NCI-H2227 (cell line): ENCODE results near the gene SCGB1D1.
"Not testable (repeated sequence)": the region's sequence is repeated elsewhere in the genome, so short reads cannot be mapped to it uniquely, and the experiment has no call there.

Experiments
- DNase-seq: peaks from one replicate; lab custom pipeline; 2025; ENCODE audit not compliant: unreplicated experiment; lab: John Stamatoyannopoulos, UW

The SCGB1D1 gene

DNA sequence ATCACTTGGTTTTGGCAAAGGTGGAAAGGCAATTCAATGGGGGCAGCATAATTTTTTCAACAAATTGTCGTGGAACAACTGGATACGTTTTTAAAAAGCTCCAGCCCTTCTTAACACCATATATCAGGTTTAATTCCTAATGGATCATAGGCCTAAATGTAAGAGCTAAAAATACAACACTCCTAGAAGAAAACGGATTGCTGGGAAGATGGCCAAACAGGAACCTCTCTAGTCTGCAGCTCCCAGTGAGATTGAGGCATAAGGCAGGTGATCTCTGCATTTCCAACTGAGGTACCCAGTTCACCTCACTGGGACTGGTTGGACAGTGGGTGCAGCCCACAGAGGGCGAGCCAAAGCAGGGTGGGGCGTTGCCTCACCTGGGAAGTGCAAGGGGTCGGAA, 32.4 kb upstream of the SCGB1D1 start:
- no peak for DNase-seq

DNA sequence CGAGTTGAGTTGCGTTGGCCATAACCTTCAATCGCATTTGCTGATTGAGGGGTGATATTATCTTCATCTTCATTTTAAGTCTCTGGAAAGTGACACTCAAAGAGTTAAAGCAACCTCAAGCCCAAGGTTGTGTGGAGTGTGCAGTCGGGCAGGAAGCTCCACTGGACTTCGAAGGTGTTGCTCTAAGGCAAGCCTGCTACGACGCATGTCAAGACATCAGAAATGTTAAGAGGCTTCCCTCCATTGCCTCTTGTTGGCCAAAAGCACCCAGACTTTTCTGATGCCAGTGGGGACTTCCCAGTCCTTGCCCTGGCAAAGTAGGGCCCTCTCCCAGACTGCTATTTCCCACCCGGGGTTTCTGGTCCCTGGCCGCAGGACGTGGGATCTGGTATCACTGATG, 23.6 kb upstream of the SCGB1D1 start:
- no peak for DNase-seq

- no peak for DNase-seq
These were observed 20.6 kb upstream of the SCGB1D1 start for GRCh38 chr11:62169448-62169847.

DNA sequence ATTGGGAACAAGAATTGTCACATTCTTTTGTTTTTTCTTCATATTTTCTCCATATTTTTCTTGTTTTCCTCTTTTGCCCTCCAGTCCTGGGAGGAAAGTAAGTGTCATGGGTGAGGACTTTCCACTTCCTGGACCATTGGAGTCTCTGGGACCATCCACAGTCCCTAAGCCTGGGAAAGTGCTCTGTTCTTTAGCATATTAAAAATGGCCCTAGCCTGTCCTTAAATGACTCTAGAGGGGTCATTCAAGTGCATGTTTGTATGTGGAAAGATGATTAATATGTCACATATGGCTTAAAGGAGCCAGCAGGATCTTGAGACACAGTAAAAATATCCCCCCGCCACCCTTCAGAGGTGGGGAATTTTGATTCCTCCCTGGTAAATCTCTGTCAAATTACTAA, 20.1 kb upstream of the SCGB1D1 start:
- no peak for DNase-seq

GRCh38 chr11:62171261-62171723, 18.7 kb upstream of the SCGB1D1 start:
- DNase-seq = peak; percentile 84

- DNase-seq = no peak
These were observed 17.7 kb upstream of the SCGB1D1 start for GRCh38 chr11:62172294-62172693.

DNA sequence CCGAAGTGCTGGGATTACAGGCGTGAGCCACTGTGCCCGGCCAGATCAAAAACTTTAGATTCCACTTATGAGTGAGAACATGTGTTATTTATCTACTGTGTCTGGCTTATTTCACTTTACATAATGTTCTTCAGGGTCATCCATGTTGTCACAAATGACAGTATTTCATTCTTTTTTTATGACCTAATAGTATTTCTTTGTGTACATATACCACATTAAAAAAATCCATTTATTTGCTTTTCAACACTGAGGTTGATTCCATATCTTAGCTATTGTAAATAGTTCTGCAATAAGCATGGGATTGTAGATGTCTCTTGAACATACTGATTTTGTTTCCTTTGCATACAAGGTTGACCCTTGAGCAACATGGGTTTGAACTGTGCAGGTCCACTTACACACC, 13.2 kb upstream of the SCGB1D1 start:
- DNase-seq = no peak

DNA sequence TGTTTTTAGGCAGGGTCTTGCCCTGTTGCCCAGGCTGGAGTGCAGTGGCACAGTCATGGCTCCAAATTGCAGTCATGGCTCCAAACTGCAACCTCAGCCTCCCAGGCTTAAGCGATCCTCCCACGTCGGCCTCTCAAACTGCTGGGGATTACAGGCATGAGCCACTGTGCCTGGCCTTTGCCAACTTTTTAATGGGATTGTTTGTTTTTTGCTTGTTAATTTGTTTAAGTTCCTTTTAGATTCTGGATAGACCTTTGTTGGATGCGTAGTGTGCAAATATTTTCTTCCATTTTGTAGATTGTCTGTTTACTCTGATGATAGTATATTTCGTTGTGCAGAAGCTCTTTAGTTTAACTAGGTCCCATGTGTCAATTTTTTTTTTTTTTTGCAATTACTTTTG, 10.0 kb upstream of the SCGB1D1 start:
- no peak for DNase-seq

DNA sequence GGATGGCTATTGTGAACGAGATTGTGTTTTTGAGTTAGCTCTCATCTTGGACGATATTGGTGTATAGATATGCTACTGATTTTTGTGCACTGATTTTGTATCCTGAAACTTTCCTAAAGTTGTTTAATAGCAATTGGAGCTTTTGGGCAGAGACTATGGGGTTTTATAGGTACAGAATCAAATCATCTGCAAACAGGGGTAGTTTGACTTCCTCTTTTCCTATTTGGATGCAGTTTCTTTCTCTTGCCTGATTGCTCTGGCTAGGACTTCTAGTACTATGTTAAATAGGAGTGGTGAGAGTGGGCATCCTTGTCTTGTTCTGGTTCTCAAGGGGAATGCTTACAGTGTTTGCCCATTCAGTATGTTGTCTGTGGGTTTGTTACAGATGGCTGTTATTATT, 8.9 kb upstream of the SCGB1D1 start:
- no peak for DNase-seq

- DNase-seq = no peak
These were observed 7.7 kb upstream of the SCGB1D1 start for GRCh38 chr11:62182147-62182891.

DNA sequence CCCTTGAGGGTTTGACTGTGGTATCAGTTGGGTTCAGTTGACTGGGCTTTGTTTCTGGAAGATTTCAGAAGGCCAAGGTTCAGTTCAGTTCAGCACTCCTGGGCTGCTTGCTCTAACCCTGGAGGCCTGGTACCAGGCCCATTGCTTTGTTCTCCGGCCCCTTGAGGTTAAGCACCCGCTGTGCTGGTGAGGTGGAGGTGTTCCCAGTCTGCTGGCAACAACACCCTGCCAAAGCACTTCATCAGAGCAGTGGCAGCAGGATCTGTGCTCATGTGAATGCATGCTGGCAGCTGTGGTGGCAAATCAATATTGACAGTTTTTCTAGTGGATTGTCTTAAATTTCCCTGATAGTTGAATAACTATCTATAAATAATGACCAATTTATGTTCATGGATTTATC, 3.8 kb upstream of the SCGB1D1 start:
- DNase-seq = no peak

GRCh38 chr11:62193952-62194351, 3.9 kb downstream of the SCGB1D1 start:
- DNase-seq = no peak

- DNase-seq = not testable (repeated sequence)
These were observed 5.0 kb downstream of the SCGB1D1 start for GRCh38 chr11:62195010-62195409.

DNA sequence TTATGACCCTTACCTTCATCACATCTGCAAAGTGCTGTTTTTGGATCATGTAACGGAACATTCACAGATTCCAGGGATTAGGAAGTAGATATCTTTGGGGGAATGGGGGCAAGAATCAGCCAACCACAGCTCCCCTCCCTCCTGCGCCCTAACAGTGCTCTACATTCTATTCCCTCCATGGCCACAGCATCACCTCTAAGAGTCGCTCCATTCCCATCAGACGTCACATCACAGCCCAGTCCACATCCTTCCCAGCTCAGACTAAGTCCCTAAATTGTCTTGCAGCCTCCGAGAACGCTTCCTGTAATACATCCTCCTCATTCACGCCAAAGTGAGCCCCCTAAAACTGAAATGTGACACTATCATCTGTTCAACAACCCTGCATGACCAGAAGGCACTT, 5.9 kb downstream of the SCGB1D1 start:
- DNase-seq = no peak

GRCh38 chr11:62197400-62197799, 7.4 kb downstream of the SCGB1D1 start:
- not testable (repeated sequence) for DNase-seq

- no peak for DNase-seq
These were observed 11.4 kb downstream of the SCGB1D1 start for GRCh38 chr11:62201376-62201775.

- no peak for DNase-seq
These were observed 12.9 kb downstream of the SCGB1D1 start for GRCh38 chr11:62202910-62203309.

DNA sequence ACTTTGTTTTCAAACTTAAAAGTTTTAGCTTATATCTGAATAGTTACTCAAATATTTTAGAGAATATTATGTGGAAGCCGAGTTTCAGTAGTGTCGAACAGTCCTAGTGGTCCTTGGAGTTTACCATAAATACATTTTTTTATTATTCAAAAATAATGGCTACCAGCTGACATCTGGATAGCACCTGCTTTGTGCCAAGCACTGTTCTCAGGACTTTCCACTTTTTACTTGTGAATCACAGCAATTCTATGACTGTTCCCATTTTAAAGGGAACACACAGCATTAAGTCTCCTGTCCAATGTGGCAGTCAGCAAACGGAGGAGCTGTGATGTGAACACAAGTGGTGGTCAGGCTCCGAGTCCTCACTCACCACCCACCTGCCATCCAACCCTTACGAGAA, 14.4 kb downstream of the SCGB1D1 start:
- no peak for DNase-seq

- no peak for DNase-seq
These were observed 15.4 kb downstream of the SCGB1D1 start for GRCh38 chr11:62205441-62205840.

DNA sequence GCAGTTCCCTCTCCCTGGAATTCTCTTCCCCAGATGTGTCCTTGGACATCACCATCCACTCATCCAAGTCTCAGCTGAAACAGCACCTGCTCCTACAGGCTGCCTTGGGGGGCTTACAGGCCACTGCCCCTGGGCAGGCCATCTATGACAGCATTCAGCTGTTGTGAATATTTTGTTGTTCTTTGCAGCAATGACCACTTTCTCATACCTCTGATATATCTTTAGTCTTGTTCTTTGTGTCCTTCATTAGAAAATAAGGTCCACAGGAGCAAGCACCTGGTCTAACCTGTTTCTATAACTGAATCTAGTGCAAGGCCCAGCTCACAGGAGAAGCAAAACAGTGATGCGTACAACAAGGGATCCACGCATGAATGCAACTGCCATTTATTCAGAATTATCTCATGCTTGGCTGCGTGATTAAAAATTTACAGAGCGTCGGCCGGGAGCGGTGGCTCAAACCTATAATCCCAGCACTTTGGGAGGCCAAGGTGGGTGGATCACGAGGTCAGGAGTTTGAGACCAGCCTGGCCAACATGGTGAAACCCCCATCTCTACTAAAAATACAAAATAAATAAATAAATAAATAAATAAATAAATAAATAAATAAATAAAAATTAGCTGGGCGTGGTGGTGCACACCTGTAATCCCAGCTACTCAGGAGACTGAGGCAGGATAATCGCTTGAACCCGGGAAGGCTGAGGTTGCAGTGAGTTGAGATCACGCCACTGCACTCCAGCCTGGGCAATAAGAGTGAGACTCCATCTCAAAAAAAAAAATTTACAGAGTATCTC, 16.5 kb downstream of the SCGB1D1 start:
- not testable (repeated sequence) for DNase-seq

DNA sequence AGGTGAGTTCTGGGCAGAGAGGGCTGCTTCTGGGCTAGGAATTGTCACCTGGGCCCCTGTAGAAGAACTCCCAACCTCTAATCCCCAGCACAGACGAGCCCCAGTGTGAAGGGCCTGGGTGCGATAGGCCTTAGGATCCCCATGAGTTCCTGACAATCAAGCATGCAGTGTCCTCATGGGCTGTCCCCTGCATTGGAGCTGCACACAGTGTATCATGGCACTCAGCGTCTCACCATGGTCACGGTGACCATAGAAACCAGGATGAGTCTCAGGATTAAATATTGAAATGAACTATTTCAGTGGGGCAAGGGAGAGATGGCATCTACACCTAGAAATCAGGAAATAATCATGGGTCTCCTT, 18.7 kb downstream of the SCGB1D1 start:
- DNase-seq = no peak

DNA sequence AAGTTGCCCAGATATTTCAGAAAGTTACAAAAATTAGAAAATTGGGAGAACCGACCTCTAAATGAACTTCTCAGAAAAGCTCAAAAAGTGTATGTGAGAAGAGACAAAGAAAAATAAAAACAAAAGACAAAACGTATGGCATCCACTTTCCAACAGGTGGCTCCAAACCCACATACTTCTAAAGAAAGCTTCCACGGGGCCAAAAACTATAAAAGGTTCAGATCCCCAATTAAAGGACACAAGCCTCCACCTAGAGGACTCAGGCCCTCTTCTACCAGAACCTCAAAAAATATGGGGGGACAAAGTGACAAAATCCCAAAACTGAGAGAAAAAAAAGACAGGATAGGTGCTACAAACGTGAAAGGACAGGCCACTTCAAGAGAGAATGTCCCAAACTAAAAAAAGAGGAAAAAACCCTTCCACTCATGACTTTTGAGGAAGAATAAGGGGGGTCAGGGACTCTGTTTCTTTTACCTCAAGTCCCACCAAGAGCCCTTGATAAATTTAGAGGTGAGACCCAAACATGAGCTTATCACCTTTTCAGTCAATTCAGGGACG, 27.3 kb downstream of the SCGB1D1 start:
- peak; percentile 23 for DNase-seq
